HepG2 (cell line): ENCODE results near the gene INKA1. TPM values are rescaled to one million over a fixed set of nuclear protein-coding genes. Genes with fewer than 3 reads are reported as not detected.

Experiments used
- ATM ChIP-seq: fragments of 450-650 bp; IDR thresholded peaks from 2 replicates; pipeline ENCODE4 v1.7.1; 2017; ENCODE audit warnings: mild to moderate bottlenecking, borderline replicate concordance
- CBFB ChIP-seq: sonication (generic); formaldehyde crosslinking; IDR thresholded peaks from 2 replicates; pipeline ENCODE4 v1.4.0; 2020; ENCODE audit warnings: missing genetic modification reagents
- CENPX ChIP-seq: sonication (generic); formaldehyde crosslinking; IDR thresholded peaks from 2 replicates; pipeline ENCODE4 v1.9.0; 2021; ENCODE audit warnings: mild to moderate bottlenecking, missing genetic modification reagents, moderate library complexity
- FOSL2 ChIP-seq: sonication (generic); formaldehyde crosslinking; IDR thresholded peaks from 2 replicates; pipeline ENCODE4 v1.4.0; 2020; ENCODE audit warnings: missing genetic modification reagents
- HOXD1 ChIP-seq: sonication (generic); formaldehyde crosslinking; IDR thresholded peaks from 2 replicates; pipeline ENCODE4 v1.5.0; 2020; ENCODE audit warnings: missing genetic modification reagents
- JUN ChIP-seq: sonication (generic); formaldehyde crosslinking; IDR thresholded peaks from 2 replicates; pipeline ENCODE4 v1.4.0; 2020; ENCODE audit warnings: mild to moderate bottlenecking, missing genetic modification reagents
- KAT8 ChIP-seq: IDR thresholded peaks from 2 replicates; pipeline ENCODE4 v1.6.1; 2016; ENCODE audit warnings: missing genetic modification reagents, missing compliant biosample characterization
- MXI1 ChIP-seq: IDR thresholded peaks from 3 replicates; pipeline ENCODE4 v1.6.1; 2012; ENCODE audit warnings: low read depth, low read length, inconsistent platforms, borderline replicate concordance
- NR2C2 ChIP-seq: sonication (generic); formaldehyde crosslinking; IDR thresholded peaks from 2 replicates; pipeline ENCODE4 v1.4.0; 2020; ENCODE audit warnings: missing genetic modification reagents, mild to moderate bottlenecking, moderate library complexity, borderline replicate concordance
- RAD51 ChIP-seq: fragments of 450-650 bp; IDR thresholded peaks from 2 replicates; pipeline ENCODE4 v1.6.1; 2016; ENCODE audit warnings: borderline replicate concordance
- SMAD3 ChIP-seq: sonication (generic); formaldehyde crosslinking; IDR thresholded peaks from 2 replicates; pipeline ENCODE4 v1.4.0; 2020; ENCODE audit warnings: missing genetic modification reagents
- SP1 ChIP-seq, 2 experiments: fragments of 450-650 bp in 1 of 2; sonication (generic) in 1 of 2; formaldehyde crosslinking in 1 of 2; IDR thresholded peaks; 2 replicates each; pipeline versions ENCODE4 v1.4.0 to v1.6.1; 2016 to 2020; ENCODE audit warnings: missing genetic modification reagents in 1 of 2
- SP140L ChIP-seq: sonication (generic); formaldehyde crosslinking; IDR thresholded peaks from 2 replicates; pipeline ENCODE4 v1.4.0; 2020; ENCODE audit warnings: missing genetic modification reagents, borderline replicate concordance
- SP5 ChIP-seq: IDR thresholded peaks from 2 replicates; pipeline ENCODE4 v1.6.1; 2016; ENCODE audit warnings: low read depth, borderline replicate concordance
- TBX3 ChIP-seq: fragments of 450-650 bp; IDR thresholded peaks from 2 replicates; pipeline ENCODE4 v1.6.1; 2017; ENCODE audit warnings: antibody characterized with exemption, mild to moderate bottlenecking, inconsistent platforms, borderline replicate concordance
- U2AF2 ChIP-seq: fragments of 200-400 bp; formaldehyde crosslinking; IDR thresholded peaks from 2 replicates; pipeline ENCODE4 v1.6.1; 2017; ENCODE audit warnings: low read depth, mild to moderate bottlenecking, low read length
- ZBTB20 ChIP-seq: sonication (generic); formaldehyde crosslinking; IDR thresholded peaks from 2 replicates; pipeline ENCODE4 v1.8.1; 2023; ENCODE audit warnings: missing genetic modification reagents, low read depth, mild to moderate bottlenecking, borderline replicate concordance
- ZFP1 ChIP-seq: IDR thresholded peaks from 2 replicates; pipeline ENCODE4 v1.6.1; 2016
- ZNF160 ChIP-seq: sonication (generic); formaldehyde crosslinking; IDR thresholded peaks from 2 replicates; pipeline ENCODE4 v1.8.0; 2022; ENCODE audit warnings: mild to moderate bottlenecking, inconsistent platforms, missing genetic modification reagents
- ZNF343 ChIP-seq: sonication (generic); formaldehyde crosslinking; IDR thresholded peaks from 2 replicates; pipeline ENCODE4 v1.4.0; 2020; ENCODE audit warnings: mild to moderate bottlenecking, missing genetic modification reagents
- ZNF430 ChIP-seq: sonication (generic); formaldehyde crosslinking; IDR thresholded peaks from 2 replicates; pipeline ENCODE4 v1.9.0; 2021; ENCODE audit warnings: mild to moderate bottlenecking, missing genetic modification reagents
- ZNF749 ChIP-seq: sonication (generic); formaldehyde crosslinking; IDR thresholded peaks from 2 replicates; pipeline ENCODE4 v1.8.0; 2022; ENCODE audit warnings: mild to moderate bottlenecking, missing genetic modification reagents, moderate library complexity, borderline replicate concordance
- polyA plus RNA-seq, 8 experiments: library from polyadenylated mRNA; depleted of rRNA in 3 of 8; stranded (reverse) in 7 of 8; unstranded in 1 of 8; fragments of >200 nt; fragmentation: Illumina TruSeq in 4 of 8; extraction: Trizol in 4 of 8; gene quantifications; 2 replicates each; pipeline versions ENCODE4 v1.2.1 to v1.2.3, GENCODE V29; 2011 to 2016; ENCODE audit warnings: low read depth in 4 of 8, missing spikeins in 1 of 8, mixed read lengths in 1 of 8; ENCODE audit not compliant: insufficient read depth in 1 of 8
- total RNA-seq, 5 experiments: library from RNA; depleted of rRNA; stranded (reverse); fragments of >200 nt; fragmentation: Illumina TruSeq; extraction: Trizol; gene quantifications; 2 replicates each; pipeline ENCODE4 v1.2.3, GENCODE V29; 2016; ENCODE audit warnings: low read depth in 1 of 5
- TF ChIP-seq, protein P1 (sequence below): sonication (generic); formaldehyde crosslinking; IDR thresholded peaks from 2 replicates; pipeline ENCODE4 v1.4.0; 2020; ENCODE audit warnings: missing genetic modification reagents
- TF ChIP-seq, protein P2 (sequence below): sonication (generic); formaldehyde crosslinking; IDR thresholded peaks from 2 replicates; pipeline ENCODE4 v1.4.0; 2020; ENCODE audit warnings: missing genetic modification reagents, borderline replicate concordance
- TF ChIP-seq, protein P3 (sequence below): sonication (generic); formaldehyde crosslinking; IDR thresholded peaks from 2 replicates; pipeline ENCODE4 v1.9.0; 2021; ENCODE audit warnings: missing genetic modification reagents, borderline replicate concordance
- TF ChIP-seq, protein P4 (sequence below): sonication (generic); formaldehyde crosslinking; IDR thresholded peaks from 2 replicates; pipeline ENCODE4 v1.8.1; 2023; ENCODE audit warnings: mild to moderate bottlenecking, inconsistent platforms, moderate library complexity, missing genetic modification reagents, borderline replicate concordance

The INKA1 gene
- total and polyA plus RNA-seq, 2 of the 13 experiments (the other 11 are each of a cell fraction or from before 2014, with no cell fraction given), result 0.22 to 0.41 TPM

DNA sequence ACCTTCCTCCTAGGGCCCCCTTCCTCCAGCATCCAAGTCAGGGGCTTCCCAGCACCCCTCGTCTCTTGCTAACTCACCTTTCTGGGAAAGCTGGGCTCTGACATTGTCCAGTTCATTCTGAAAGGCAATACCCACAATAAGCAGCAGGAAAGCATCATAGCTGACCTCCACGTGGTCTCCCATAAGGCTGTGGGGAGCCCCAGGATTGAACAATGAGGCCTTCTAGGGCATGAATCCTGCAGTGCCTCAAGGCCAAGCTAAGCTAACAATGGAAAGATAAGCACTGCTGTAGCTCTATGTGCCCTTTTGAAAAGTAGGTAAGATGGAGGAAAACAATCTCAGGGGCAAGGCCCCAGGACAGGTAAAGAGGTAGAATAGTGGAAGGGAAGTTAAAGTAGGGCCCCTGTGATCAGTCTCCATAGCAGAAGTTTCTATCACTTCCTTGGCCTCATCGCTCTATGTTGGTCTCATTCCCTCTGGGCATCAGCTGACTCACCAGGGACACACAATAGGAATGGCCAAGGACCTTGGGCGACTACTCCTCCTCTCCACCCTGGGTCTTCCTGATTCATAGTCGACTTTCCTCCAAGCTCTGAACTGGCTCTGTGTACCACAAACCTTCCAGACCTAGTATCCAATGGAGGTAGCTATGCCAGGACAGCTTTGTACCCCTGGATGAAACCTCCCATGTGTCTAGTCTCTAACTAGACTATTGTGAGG lies 41.6 kb downstream of the INKA1 start (continued):
- no peak for TF ChIP-seq SP1 (IDR thresholded peaks at IDR 0.05)
- no peak for TF ChIP-seq SP1 (CRISPR knock-in tag; IDR thresholded peaks at IDR 0.05)
- TF ChIP-seq JUN (CRISPR knock-in tag), result no peak
- TF ChIP-seq FOSL2 (CRISPR knock-in tag), result peak; percentile 31; the same call in 1 of the 2 replicates
- TF ChIP-seq ZNF430, result no peak
- TF ChIP-seq ATM, result no peak
- TF ChIP-seq SMAD3 (CRISPR knock-in tag), result no peak
- TF ChIP-seq CBFB (CRISPR knock-in tag), result no peak
- no peak for TF ChIP-seq NR2C2
- TF ChIP-seq ZNF343, result no peak
- TF ChIP-seq SP5 (CRISPR knock-in tag), result no peak
- TF ChIP-seq, protein P1, sequence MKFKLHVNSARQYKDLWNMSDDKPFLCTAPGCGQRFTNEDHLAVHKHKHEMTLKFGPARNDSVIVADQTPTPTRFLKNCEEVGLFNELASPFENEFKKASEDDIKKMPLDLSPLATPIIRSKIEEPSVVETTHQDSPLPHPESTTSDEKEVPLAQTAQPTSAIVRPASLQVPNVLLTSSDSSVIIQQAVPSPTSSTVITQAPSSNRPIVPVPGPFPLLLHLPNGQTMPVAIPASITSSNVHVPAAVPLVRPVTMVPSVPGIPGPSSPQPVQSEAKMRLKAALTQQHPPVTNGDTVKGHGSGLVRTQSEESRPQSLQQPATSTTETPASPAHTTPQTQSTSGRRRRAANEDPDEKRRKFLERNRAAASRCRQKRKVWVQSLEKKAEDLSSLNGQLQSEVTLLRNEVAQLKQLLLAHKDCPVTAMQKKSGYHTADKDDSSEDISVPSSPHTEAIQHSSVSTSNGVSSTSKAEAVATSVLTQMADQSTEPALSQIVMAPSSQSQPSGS (CRISPR knock-in tag), result no peak
- TF ChIP-seq KAT8 (CRISPR knock-in tag), result peak; percentile 66; the same call in 1 of the 2 replicates
- no peak for TF ChIP-seq ZNF749 (CRISPR knock-in tag)
- TF ChIP-seq HOXD1 (CRISPR knock-in tag), result peak; percentile 62; the same call in 1 of the 2 replicates
- TF ChIP-seq, protein P2, sequence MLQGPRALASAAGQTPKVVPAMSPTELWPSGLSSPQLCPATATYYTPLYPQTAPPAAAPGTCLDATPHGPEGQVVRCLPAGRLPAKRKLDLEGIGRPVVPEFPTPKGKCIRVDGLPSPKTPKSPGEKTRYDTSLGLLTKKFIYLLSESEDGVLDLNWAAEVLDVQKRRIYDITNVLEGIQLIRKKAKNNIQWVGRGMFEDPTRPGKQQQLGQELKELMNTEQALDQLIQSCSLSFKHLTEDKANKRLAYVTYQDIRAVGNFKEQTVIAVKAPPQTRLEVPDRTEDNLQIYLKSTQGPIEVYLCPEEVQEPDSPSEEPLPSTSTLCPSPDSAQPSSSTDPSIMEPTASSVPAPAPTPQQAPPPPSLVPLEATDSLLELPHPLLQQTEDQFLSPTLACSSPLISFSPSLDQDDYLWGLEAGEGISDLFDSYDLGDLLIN (CRISPR knock-in tag), result no peak
- no peak for TF ChIP-seq CENPX (CRISPR knock-in tag)
- no peak for TF ChIP-seq RAD51
- peak; percentile 49; the same call in 1 of the 3 replicates for TF ChIP-seq MXI1
- TF ChIP-seq, protein P3, sequence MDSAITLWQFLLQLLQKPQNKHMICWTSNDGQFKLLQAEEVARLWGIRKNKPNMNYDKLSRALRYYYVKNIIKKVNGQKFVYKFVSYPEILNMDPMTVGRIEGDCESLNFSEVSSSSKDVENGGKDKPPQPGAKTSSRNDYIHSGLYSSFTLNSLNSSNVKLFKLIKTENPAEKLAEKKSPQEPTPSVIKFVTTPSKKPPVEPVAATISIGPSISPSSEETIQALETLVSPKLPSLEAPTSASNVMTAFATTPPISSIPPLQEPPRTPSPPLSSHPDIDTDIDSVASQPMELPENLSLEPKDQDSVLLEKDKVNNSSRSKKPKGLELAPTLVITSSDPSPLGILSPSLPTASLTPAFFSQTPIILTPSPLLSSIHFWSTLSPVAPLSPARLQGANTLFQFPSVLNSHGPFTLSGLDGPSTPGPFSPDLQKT (CRISPR knock-in tag), result no peak
- TF ChIP-seq, protein P4, sequence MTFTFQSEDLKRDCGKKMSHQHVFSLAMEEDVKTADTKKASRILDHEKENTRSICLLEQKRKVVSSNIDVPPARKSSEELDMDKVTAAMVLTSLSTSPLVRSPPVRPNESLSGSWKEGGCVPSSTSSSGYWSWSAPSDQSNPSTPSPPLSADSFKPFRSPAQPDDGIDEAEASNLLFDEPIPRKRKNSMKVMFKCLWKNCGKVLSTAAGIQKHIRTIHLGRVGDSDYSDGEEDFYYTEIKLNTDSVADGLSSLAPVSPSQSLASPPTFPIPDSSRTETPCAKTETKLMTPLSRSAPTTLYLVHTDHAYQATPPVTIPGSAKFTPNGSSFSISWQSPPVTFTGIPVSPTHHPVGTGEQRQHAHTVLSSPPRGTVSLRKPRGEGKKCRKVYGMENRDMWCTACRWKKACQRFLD (CRISPR knock-in tag), result no peak
- no peak for TF ChIP-seq U2AF2
- TF ChIP-seq ZNF160 (CRISPR knock-in tag), result no peak
- no peak for TF ChIP-seq SP140L (CRISPR knock-in tag)
- no peak for TF ChIP-seq TBX3
- TF ChIP-seq ZBTB20 (CRISPR knock-in tag), result no peak
- no peak for TF ChIP-seq ZFP1 (CRISPR knock-in tag)
